ENCODE measurements around the gene MARCHF3. TPM values are rescaled to one million over a fixed set of nuclear protein-coding genes. Genes with fewer than 3 reads are reported as not detected.

MARCHF3 gene
- total RNA-seq, 2 experiments from 2014 or later = 11.8 TPM

GRCh38 chr5:126884269-126884819, 146.0 kb downstream of the MARCHF3 start:
- no peaks in the 10 kb centered on the region for H3K27me3 Mint-ChIP-seq (ENCODE audit: low read depth)
- no peak overlapping the region for H3K4me3 Mint-ChIP-seq
- CTCF ChIA-PET = interaction anchor here (0.6 kb wide), 1 partner anchor 16 kb away, joined by 3 read pairs; no protein-coding TSS in a partner anchor
- H3K36me3 Mint-ChIP-seq (ENCODE audit: low read depth) = no peaks in the 10 kb centered on the region
- no peaks in the 10 kb centered on the region for H3K9me3 Mint-ChIP-seq
- intact Hi-C loops (cut with micrococcal nuclease) = no loop called here
- no peak overlapping the region for H3K27ac Mint-ChIP-seq
- H3K4me1 Mint-ChIP-seq (ENCODE audit: low read depth) = no peaks in the 10 kb centered on the region
- no peak for DNase-seq

DNA sequence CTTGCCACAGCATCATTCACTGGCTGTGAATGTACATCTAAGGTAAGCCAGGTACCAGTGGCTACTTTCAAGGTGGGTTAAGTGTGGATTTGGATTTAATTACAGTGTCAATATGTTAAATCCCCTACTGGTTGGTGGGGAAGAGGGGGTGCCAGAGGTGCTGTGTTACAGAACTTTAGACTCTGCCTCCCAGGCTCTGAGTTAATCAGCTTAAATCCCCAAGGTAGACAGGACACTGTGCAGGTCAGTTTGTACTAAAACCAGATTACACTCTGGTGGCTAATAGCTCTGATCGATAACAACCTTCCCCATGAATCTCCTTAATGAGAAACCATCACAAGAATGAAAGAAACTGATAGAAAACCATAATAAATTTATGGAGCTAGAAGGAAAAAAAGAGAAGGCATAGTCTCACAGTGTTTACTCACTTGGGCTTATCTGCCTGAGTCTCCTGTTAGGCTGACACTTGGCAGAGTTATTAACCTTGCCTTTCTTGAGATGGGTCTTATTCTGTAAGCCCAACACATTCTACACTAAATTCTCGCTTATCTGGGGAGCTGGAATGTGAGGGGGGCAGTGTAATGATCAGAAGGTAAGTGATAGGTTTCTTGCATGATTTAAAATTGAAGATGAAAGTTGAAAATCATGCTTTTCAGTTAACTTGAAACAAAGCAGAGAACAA, 146.7 kb downstream of the MARCHF3 start:
- Mint-ChIP-seq H3K27me3 (ENCODE audit: low read depth) (no peaks in the 10 kb centered on the region), H3K27ac (no peak overlapping the region), H3K36me3 (ENCODE audit: low read depth) (no peaks in the 10 kb centered on the region), H3K4me1 (ENCODE audit: low read depth) (no peaks in the 10 kb centered on the region), H3K4me3 (no peak overlapping the region), H3K9me3 (no peaks in the 10 kb centered on the region)
- intact Hi-C loops (cut with micrococcal nuclease) = no loop called here
- CTCF ChIA-PET = no interaction called here
- DNase-seq = no peak

- no peak for DNase-seq
- Mint-ChIP-seq H3K27me3 (ENCODE audit: low read depth) (no peaks in the 10 kb centered on the region), H3K4me3 (no peak overlapping the region), H3K36me3 (ENCODE audit: low read depth) (peaks cover 3% of the 10 kb centered on the region), H3K4me1 (ENCODE audit: low read depth) (no peaks in the 10 kb centered on the region), H3K9me3 (no peaks in the 10 kb centered on the region), H3K27ac (no peak overlapping the region)
- CTCF ChIA-PET = interaction anchor here (1.1 kb wide), 1 partner anchor 410 kb away, joined by 3 read pairs; no protein-coding TSS in a partner anchor
- intact Hi-C loops (cut with micrococcal nuclease) = no loop called here
Observed at GRCh38 chr5:126881821-126882600, 148.3 kb downstream of the MARCHF3 start.

DNA sequence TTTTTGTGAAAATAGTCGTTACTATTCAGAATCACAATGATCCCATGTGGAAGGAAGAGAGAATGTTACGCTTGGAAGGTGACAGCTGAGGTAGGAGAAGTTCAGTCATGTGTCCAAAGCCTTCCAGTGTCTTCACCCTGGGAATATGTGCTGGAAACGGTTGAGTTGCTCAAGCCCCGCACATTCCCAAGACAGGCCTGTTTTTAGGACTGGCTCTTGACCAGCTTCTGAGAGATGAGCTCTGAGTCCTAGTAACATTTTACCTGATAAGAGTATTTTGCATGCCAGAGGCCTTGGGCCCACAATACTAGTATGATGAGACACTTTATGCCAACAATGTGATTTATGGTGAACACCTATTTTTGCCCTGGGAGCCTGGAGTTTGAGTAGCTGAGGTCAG, 151.7 kb downstream of the MARCHF3 start:
- intact Hi-C loops (cut with micrococcal nuclease) = no loop called here
- Mint-ChIP-seq H3K4me3 (no peak overlapping the region), H3K36me3 (ENCODE audit: low read depth) (peaks cover 7% of the 10 kb centered on the region), H3K4me1 (ENCODE audit: low read depth) (no peaks in the 10 kb centered on the region), H3K27ac (no peak overlapping the region), H3K9me3 (no peaks in the 10 kb centered on the region), H3K27me3 (ENCODE audit: low read depth) (no peaks in the 10 kb centered on the region)
- CTCF ChIA-PET = no interaction called here
- no peak for DNase-seq

- H3K4me1 Mint-ChIP-seq (ENCODE audit: low read depth) = no peaks in the 10 kb centered on the region
- H3K4me3 Mint-ChIP-seq = no peak overlapping the region
Observed at GRCh38 chr5:126878085-126878484, 152.3 kb downstream of the MARCHF3 start.

DNA sequence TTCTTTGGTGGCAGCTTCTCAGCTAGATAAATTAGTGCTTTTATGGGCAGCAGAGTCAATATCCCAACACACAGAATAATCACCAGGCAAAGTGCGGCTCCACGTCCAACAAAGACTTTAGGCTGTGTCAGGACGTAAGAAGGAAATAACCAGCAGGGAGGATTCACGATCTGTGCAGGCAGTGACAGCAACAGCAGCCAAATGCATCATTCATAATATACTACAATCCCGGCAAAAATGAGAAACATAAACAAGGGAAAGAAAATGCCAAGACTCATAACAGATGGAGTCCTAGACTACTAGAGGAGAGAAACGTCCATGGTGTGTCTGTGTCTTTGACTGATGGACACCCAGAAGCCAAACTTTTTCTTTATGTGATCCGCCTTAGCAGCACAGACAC, 152.8 kb downstream of the MARCHF3 start:
- DNase-seq = no peak
- no peak overlapping the region for H3K4me3 Mint-ChIP-seq
- no peaks in the 10 kb centered on the region for H3K27me3 Mint-ChIP-seq (ENCODE audit: low read depth)
- intact Hi-C loops (cut with micrococcal nuclease) = no loop called here
- no peaks in the 10 kb centered on the region for H3K9me3 Mint-ChIP-seq
- H3K4me1 Mint-ChIP-seq (ENCODE audit: low read depth) = no peaks in the 10 kb centered on the region
- H3K36me3 Mint-ChIP-seq (ENCODE audit: low read depth) = peaks cover 7% of the 10 kb centered on the region
- CTCF ChIA-PET = no interaction called here
- no peak overlapping the region for H3K27ac Mint-ChIP-seq

More at GRCh38 chr5:126878085-126878484, 152.3 kb downstream of the MARCHF3 start:
- Mint-ChIP-seq H3K9me3 (no peaks in the 10 kb centered on the region), H3K36me3 (ENCODE audit: low read depth) (peaks cover 7% of the 10 kb centered on the region), H3K27me3 (ENCODE audit: low read depth) (no peaks in the 10 kb centered on the region), H3K27ac (no peak overlapping the region)
- intact Hi-C loops (cut with micrococcal nuclease) = no loop called here
- CTCF ChIA-PET = no interaction called here
- DNase-seq = no peak

- intact Hi-C loops (cut with micrococcal nuclease) = no loop called here
- Mint-ChIP-seq H3K4me3 (no peak overlapping the region), H3K27ac (no peak overlapping the region), H3K36me3 (ENCODE audit: low read depth) (peaks cover 9% of the 10 kb centered on the region), H3K9me3 (no peaks in the 10 kb centered on the region), H3K4me1 (ENCODE audit: low read depth) (no peaks in the 10 kb centered on the region), H3K27me3 (ENCODE audit: low read depth) (no peaks in the 10 kb centered on the region)
- no peak for DNase-seq
- CTCF ChIA-PET = no interaction called here
Observed at GRCh38 chr5:126875303-126875785, 155.0 kb downstream of the MARCHF3 start.

GRCh38 chr5:126872561-126873354, 157.6 kb downstream of the MARCHF3 start:
- Mint-ChIP-seq H3K27me3 (ENCODE audit: low read depth) (no peaks in the 10 kb centered on the region), H3K9me3 (no peaks in the 10 kb centered on the region), H3K4me3 (no peak overlapping the region), H3K4me1 (ENCODE audit: low read depth) (peaks cover 10% of the 10 kb centered on the region), H3K27ac (no peak overlapping the region), H3K36me3 (ENCODE audit: low read depth) (peaks cover 9% of the 10 kb centered on the region)
- intact Hi-C loops (cut with micrococcal nuclease) = no loop called here
- CTCF ChIA-PET = interaction anchor here (0.7 kb wide), 1 partner anchor 75 kb away, joined by 8 read pairs; no protein-coding TSS in a partner anchor
- DNase-seq = no peak

DNA sequence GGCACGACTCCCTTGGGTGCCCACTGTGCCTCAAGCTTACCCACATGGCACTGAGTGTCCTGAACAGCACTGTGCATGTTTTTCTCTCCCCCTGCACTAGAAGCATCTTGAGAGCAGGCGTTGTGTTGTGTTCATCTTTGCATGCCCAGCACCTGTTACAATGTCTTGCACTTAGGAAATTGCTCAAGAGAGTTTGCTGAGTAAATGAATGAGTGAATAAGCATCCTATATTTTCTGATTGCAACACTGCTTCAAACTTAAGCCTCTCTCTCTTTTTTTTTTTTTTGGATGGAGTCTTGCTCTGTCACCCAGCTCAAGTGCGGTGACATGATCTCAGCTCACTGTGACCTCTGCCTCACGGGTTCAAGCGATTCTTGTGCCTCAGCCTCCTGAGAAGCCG, 158.9 kb downstream of the MARCHF3 start:
- no peak overlapping the region for H3K4me3 Mint-ChIP-seq
- CTCF ChIA-PET = no interaction called here
- intact Hi-C loops (cut with micrococcal nuclease) = no loop called here
- H3K4me1 Mint-ChIP-seq (ENCODE audit: low read depth) = peaks cover 10% of the 10 kb centered on the region
- no peaks in the 10 kb centered on the region for H3K27me3 Mint-ChIP-seq (ENCODE audit: low read depth)
- no peak overlapping the region for H3K27ac Mint-ChIP-seq
- peaks cover 3% of the 10 kb centered on the region for H3K36me3 Mint-ChIP-seq (ENCODE audit: low read depth)
- DNase-seq = no peak
- no peaks in the 10 kb centered on the region for H3K9me3 Mint-ChIP-seq

GRCh38 chr5:126869005-126869451, 161.3 kb downstream of the MARCHF3 start:
- H3K9me3 Mint-ChIP-seq = no peaks in the 10 kb centered on the region
- H3K4me3 Mint-ChIP-seq = peak overlapping the region; percentile 36
- H3K27me3 Mint-ChIP-seq (ENCODE audit: low read depth) = no peaks in the 10 kb centered on the region
- no peak overlapping the region for H3K27ac Mint-ChIP-seq
- peaks cover 2% of the 10 kb centered on the region for H3K36me3 Mint-ChIP-seq (ENCODE audit: low read depth)
- DNase-seq = peak; percentile 51
- peaks cover 10% of the 10 kb centered on the region for H3K4me1 Mint-ChIP-seq (ENCODE audit: low read depth)
- intact Hi-C loops (cut with micrococcal nuclease) = loop anchor here (5.0 kb wide), 2 partner anchors 212 to 443 kb away; no protein-coding TSS in a partner anchor
- CTCF ChIA-PET = interaction anchor here (0.6 to 1.3 kb wide), 2 partner anchors 61 to 193 kb away, joined by 3 read pairs; no protein-coding TSS in a partner anchor

DNA sequence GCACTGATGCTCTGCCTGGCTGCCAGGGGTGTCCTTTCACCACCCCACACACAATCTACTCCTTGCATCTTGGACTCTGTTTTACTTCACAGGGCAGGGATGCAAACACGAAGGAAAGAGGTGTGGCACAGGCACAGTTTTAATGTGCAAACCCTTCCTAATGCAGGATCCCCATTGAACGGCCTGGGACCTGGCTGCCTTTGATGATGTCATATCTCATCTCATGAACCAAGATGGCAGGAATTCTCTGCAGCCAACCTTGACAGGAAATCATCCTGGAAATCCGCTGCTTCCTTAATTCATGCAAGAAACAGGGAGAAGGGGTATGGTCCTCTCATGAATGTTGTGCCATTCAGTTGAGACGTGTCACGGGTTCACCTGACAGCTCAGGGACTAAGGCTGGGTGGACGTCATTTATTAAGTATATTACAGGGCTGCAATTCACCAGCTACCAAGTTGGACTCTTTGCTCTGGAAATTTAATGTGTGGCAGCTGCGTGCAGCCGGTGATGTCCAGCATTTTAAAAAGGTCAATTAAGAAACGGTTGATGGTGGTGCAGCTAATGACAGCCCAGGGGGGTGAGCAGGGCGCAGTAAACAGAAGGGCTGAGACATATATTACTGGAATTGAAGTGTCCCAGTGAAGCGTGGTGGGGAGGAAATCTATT, 161.9 kb downstream of the MARCHF3 start:
- intact Hi-C loops (cut with micrococcal nuclease) = loop anchor here (5.0 kb wide), 2 partner anchors 211 to 444 kb away; no protein-coding TSS in a partner anchor
- H3K27me3 Mint-ChIP-seq (ENCODE audit: low read depth) = no peaks in the 10 kb centered on the region
- H3K4me3 Mint-ChIP-seq = peak overlapping the region; percentile 36
- H3K4me1 Mint-ChIP-seq (ENCODE audit: low read depth) = peaks cover 10% of the 10 kb centered on the region
- H3K9me3 Mint-ChIP-seq = no peaks in the 10 kb centered on the region
- CTCF ChIA-PET = interaction anchor here (0.6 to 1.3 kb wide), 3 partner anchors 16 to 193 kb away, joined by 3 read pairs; no protein-coding TSS in a partner anchor
- no peak overlapping the region for H3K27ac Mint-ChIP-seq
- DNase-seq = no peak
- H3K36me3 Mint-ChIP-seq (ENCODE audit: low read depth) = peaks cover 2% of the 10 kb centered on the region
